ENCODE measurements around the gene PRRX1.

DNA sequence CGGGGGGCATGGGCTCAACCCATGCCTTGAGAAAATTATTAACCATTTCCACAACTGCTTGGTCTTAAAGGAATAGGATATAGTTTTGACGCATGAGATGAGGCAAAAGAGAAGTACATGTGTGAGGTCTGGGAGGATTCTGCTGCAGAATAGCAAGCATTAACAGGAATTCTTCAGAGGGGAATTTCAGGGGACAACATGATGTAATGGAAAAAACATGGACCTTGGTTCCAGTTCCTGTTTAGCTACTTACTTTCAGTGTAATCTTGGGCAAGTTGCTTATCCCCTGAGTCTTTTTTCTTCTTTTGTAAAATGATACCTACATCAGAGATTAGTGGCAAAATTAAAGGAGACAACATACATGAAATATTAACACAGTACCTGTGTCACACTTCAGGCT lies 85.6 kb downstream of the PRRX1 start:
- no peak for TF ChIP-seq ZNF26 (tag by site-specific recombination; IDR thresholded peaks at IDR 0.05)
- TF ChIP-seq CTCF (tag by site-specific recombination; IDR thresholded peaks at IDR 0.05): no peak
- no peak for TF ChIP-seq ZNF274 (IDR thresholded peaks at IDR 0.05; ENCODE audit: low read length)
- no peak for TF ChIP-seq ZNF274 (tag by site-specific recombination; IDR thresholded peaks at IDR 0.05; ENCODE audit: borderline replicate concordance)
- no peak for TF ChIP-seq ZNF311 (tag by site-specific recombination; IDR thresholded peaks at IDR 0.05; ENCODE audit: borderline replicate concordance)
- TF ChIP-seq ZNF488 (tag by site-specific recombination; IDR thresholded peaks at IDR 0.05): no peak
- TF ChIP-seq, protein P1, sequence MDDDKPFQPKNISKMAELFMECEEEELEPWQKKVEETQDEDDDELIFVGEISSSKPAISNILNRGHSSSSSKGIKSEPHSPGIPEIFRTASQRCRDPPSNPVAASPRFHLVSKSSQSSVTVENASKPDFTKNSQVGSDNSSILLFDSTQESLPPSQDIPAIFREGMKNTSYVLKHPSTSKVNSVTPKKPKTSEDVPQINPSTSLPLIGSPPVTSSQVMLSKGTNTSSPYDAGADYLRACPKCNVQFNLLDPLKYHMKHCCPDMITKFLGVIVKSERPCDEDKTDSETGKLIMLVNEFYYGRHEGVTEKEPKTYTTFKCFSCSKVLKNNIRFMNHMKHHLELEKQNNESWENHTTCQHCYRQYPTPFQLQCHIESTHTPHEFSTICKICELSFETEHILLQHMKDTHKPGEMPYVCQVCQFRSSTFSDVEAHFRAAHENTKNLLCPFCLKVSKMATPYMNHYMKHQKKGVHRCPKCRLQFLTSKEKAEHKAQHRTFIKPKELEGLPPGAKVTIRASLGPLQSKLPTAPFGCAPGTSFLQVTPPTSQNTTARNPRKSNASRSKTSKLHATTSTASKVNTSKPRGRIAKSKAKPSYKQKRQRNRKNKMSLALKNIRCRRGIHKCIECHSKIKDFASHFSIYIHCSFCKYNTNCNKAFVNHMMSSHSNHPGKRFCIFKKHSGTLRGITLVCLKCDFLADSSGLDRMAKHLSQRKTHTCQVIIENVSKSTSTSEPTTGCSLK (tag by site-specific recombination; IDR thresholded peaks at IDR 0.05): no peak
- no peak for TF ChIP-seq ZNF140 (tag by site-specific recombination; IDR thresholded peaks at IDR 0.05)
- TF ChIP-seq, protein P2, sequence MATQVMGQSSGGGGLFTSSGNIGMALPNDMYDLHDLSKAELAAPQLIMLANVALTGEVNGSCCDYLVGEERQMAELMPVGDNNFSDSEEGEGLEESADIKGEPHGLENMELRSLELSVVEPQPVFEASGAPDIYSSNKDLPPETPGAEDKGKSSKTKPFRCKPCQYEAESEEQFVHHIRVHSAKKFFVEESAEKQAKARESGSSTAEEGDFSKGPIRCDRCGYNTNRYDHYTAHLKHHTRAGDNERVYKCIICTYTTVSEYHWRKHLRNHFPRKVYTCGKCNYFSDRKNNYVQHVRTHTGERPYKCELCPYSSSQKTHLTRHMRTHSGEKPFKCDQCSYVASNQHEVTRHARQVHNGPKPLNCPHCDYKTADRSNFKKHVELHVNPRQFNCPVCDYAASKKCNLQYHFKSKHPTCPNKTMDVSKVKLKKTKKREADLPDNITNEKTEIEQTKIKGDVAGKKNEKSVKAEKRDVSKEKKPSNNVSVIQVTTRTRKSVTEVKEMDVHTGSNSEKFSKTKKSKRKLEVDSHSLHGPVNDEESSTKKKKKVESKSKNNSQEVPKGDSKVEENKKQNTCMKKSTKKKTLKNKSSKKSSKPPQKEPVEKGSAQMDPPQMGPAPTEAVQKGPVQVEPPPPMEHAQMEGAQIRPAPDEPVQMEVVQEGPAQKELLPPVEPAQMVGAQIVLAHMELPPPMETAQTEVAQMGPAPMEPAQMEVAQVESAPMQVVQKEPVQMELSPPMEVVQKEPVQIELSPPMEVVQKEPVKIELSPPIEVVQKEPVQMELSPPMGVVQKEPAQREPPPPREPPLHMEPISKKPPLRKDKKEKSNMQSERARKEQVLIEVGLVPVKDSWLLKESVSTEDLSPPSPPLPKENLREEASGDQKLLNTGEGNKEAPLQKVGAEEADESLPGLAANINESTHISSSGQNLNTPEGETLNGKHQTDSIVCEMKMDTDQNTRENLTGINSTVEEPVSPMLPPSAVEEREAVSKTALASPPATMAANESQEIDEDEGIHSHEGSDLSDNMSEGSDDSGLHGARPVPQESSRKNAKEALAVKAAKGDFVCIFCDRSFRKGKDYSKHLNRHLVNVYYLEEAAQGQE (tag by site-specific recombination; IDR thresholded peaks at IDR 0.05): no peak
- TF ChIP-seq, protein P3, sequence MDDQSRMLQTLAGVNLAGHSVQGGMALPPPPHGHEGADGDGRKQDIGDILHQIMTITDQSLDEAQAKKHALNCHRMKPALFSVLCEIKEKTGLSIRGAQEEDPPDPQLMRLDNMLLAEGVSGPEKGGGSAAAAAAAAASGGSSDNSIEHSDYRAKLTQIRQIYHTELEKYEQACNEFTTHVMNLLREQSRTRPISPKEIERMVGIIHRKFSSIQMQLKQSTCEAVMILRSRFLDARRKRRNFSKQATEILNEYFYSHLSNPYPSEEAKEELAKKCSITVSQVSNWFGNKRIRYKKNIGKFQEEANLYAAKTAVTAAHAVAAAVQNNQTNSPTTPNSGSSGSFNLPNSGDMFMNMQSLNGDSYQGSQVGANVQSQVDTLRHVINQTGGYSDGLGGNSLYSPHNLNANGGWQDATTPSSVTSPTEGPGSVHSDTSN (CRISPR knock-in tag; IDR thresholded peaks at IDR 0.05): no peak
